GM12878 (cell line): ENCODE measurements around the gene GALNT12. TPM values are rescaled to one million over a fixed set of nuclear protein-coding genes. Genes with fewer than 3 reads are reported as not detected.

Experiments
- ATAC-seq: fragments of 200-7000 bp; cut with Tn5 transposase; 3 replicates; pipeline ENCODE4 v1.9.1; 2020; ENCODE audit warnings: mild to moderate bottlenecking, moderate library complexity
- BruUV-seq: library from RNA; stranded (reverse); fragments of 400-500 nt; replicated peaks from 2 replicates; lab custom pipeline; 2021; lab: Mats Ljungman, UMichigan
- CTCF ChIA-PET: fragments of 300-600 bp; sonication (Branson Sonifier 250); formaldehyde crosslinking; extraction: SDS; loops from one replicate; lab custom pipeline; 2021; ENCODE audit warnings: inconsistent platforms; lab: Yijun Ruan, JAX
- POLR2A ChIA-PET: fragments of 350-600 bp; formaldehyde crosslinking; extraction: SDS; loops from one replicate; lab custom pipeline; 2021; ENCODE audit warnings: inconsistent platforms; lab: Charles Lee
- RAD21 ChIA-PET: fragments of 300-600 bp; sonication (Branson Sonifier 250); formaldehyde crosslinking; loops from one replicate; lab custom pipeline; 2023; ENCODE audit warnings: antibody characterized with exemption; ENCODE audit not compliant: unreplicated experiment; lab: Charles Lee
- SMC1A ChIA-PET: fragments of 300-600 bp; sonication (Branson Sonifier 250); formaldehyde crosslinking; loops from one replicate; lab custom pipeline; 2023; ENCODE audit not compliant: unreplicated experiment, uncharacterized antibody; lab: Charles Lee
- DNase-seq: peaks from one replicate; pipeline ENCODE4 v3.0.0-alpha.2; 2011; ENCODE audit warnings: low read depth, low spot score
- FAIRE-seq: peaks from 3 replicates; lab custom pipeline; 2011; peaks lifted over from hg19 to GRCh38; lab: Jason Lieb, UNC
- H2AFZ ChIP-seq: 2 replicates; pipeline ENCODE4 v1.6.0; 2011; ENCODE audit warnings: low read depth, low read length, control low read depth; ENCODE audit not compliant: control insufficient read depth
- H3K27ac ChIP-seq: 2 replicates; pipeline ENCODE4 v1.5.1; 2011; ENCODE audit warnings: control low read depth; ENCODE audit not compliant: control insufficient read depth, insufficient read depth
- H3K27me3 ChIP-seq, 2 experiments: replicated peaks in 1 of 2; 2 replicates each; pipeline versions ENCODE4 v1.6.0 to v1.6.1; 2011; ENCODE audit warnings: low read length in 1 of 2; ENCODE audit not compliant: control insufficient read depth in 2 of 2, insufficient read depth in 2 of 2
- H3K36me3 ChIP-seq, 2 experiments: 2 replicates each; pipeline ENCODE4 v1.5.1; 2011; ENCODE audit warnings: low read length in 1 of 2; ENCODE audit not compliant: control insufficient read depth in 2 of 2, insufficient read depth in 2 of 2
- H3K4me1 ChIP-seq: 2 replicates; pipeline ENCODE4 v1.6.1; 2011; ENCODE audit warnings: mild to moderate bottlenecking, low read length, moderate library complexity, mixed read lengths; ENCODE audit not compliant: control insufficient read depth, insufficient read depth
- H3K4me2 ChIP-seq: 2 replicates; pipeline ENCODE4 v1.6.0; 2011; ENCODE audit warnings: control low read depth; ENCODE audit not compliant: control insufficient read depth, insufficient read depth
- H3K4me3 ChIP-seq: fragments of 200-600 bp; sonication (generic); 2 replicates; pipeline ENCODE4 v1.5.1; 2016
- H3K79me2 ChIP-seq: 2 replicates; pipeline ENCODE4 v1.6.0; 2011; ENCODE audit warnings: low read length; ENCODE audit not compliant: control insufficient read depth, insufficient read depth
- H3K9ac ChIP-seq: 2 replicates; pipeline ENCODE4 v1.8.0; 2011; ENCODE audit warnings: low read length, control low read depth, mixed read lengths; ENCODE audit not compliant: control insufficient read depth, insufficient read depth
- H3K9me3 ChIP-seq: replicated peaks from 3 replicates; pipeline ENCODE4 v1.5.1; 2011; ENCODE audit warnings: mild to moderate bottlenecking, low read length; ENCODE audit not compliant: control insufficient read depth, insufficient read depth
- H4K20me1 ChIP-seq: 2 replicates; pipeline ENCODE4 v1.6.0; 2011; ENCODE audit not compliant: control insufficient read depth, insufficient read depth
- EED ChIP-seq: sonication (generic); IDR thresholded peaks from 2 replicates; pipeline ENCODE4 v1.6.1; 2016; ENCODE audit warnings: antibody characterized with exemption, low read depth
- EP300 ChIP-seq, 2 experiments: fragments of 150-350 bp in 1 of 2; IDR thresholded peaks; 2 replicates each; pipeline ENCODE4 v1.6.1; 2011 to 2012; ENCODE audit warnings: low read depth in 2 of 2, low read length in 2 of 2, borderline replicate concordance in 1 of 2, improper control_type of control experiment in 1 of 2, inconsistent platforms in 1 of 2; ENCODE audit not compliant: control insufficient read depth in 1 of 2
- MXI1 ChIP-seq: fragments of 150-350 bp; IDR thresholded peaks from 2 replicates; pipeline ENCODE4 v1.6.1; 2011; ENCODE audit warnings: low read depth, mild to moderate bottlenecking, inconsistent platforms, low read length, improper control_type of control experiment
- NFYB ChIP-seq: IDR thresholded peaks from 2 replicates; pipeline ENCODE4 v1.6.1; 2011; ENCODE audit warnings: low read depth, mild to moderate bottlenecking, low read length, improper control_type of control experiment, moderate library complexity; ENCODE audit not compliant: insufficient read depth
- PAX8 ChIP-seq: fragments of 450-650 bp; IDR thresholded peaks from 2 replicates; pipeline ENCODE4 v1.6.1; 2017; ENCODE audit warnings: mild to moderate bottlenecking, moderate library complexity
- POU2F2 ChIP-seq: IDR thresholded peaks from 3 replicates; pipeline ENCODE4 v1.6.1; 2011; ENCODE audit warnings: low read depth, mild to moderate bottlenecking, low read length, borderline replicate concordance
- SPI1 ChIP-seq: IDR thresholded peaks from 2 replicates; pipeline ENCODE4 v1.6.1; 2011; ENCODE audit warnings: low read depth, mild to moderate bottlenecking, low read length, moderate library complexity, borderline replicate concordance; ENCODE audit not compliant: insufficient read depth
- USF2 ChIP-seq: IDR thresholded peaks from 2 replicates; pipeline ENCODE4 v1.6.1; 2011; ENCODE audit warnings: low read depth, low read length, improper control_type of control experiment, borderline replicate concordance
- WGBS: methylation state at CpG from one replicate; pipeline ENCODE4 v1.1.6; 2016; ENCODE audit warnings: low lambda C conversion rate; ENCODE audit not compliant: insufficient replicate concordance, insufficient coverage; ENCODE audit errors: missing lambda C conversion rate; 5-methylcytosine and 5-hydroxymethylcytosine counted together
- in situ Hi-C: fragments of 300-500 bp; cut with MboI; formaldehyde crosslinking; loops from 9 replicates; pipeline ENCODE4 v1.14.3; 2018; ENCODE audit warnings: mixed read lengths
- intact Hi-C: fragments of 100-400 bp; cut with micrococcal nuclease; formaldehyde crosslinking; loops from one replicate; pipeline ENCODE4 v1.14.2; 2022; ENCODE audit not compliant: unreplicated experiment
- polyA plus RNA-seq, 11 experiments: library from polyadenylated mRNA; depleted of rRNA in 4 of 11; unstranded in 6 of 11; stranded (reverse) in 5 of 11; fragments of >200 nt; fragmentation: Nextera tagmentation in 4 of 11; fragmentation: Illumina TruSeq in 1 of 11; extraction: Ambion mirVana in 4 of 11; extraction: Trizol in 1 of 11; gene quantifications; 1 replicate in 1 of 11; 2 replicates in 10 of 11; pipeline versions ENCODE4 v1.2.1 to v1.2.3, GENCODE V29; 2011 to 2016; ENCODE audit warnings: inconsistent platforms in 2 of 11, missing spikeins in 2 of 11, low read depth in 1 of 11
- total RNA-seq, 4 experiments: library from RNA; depleted of rRNA in 3 of 4; stranded (reverse); fragments of >200 nt in 3 of 4; fragmentation: Illumina TruSeq in 1 of 4; extraction: Trizol in 1 of 4; gene quantifications; 2 replicates each; pipeline versions ENCODE4 v1.2.1 to v1.2.3, GENCODE V29; 2013 to 2021

The GALNT12 gene
- total and polyA plus RNA-seq, 10 of the 15 experiments (the other 5 are each of a cell fraction or from before 2014, with no cell fraction given), result 0.13 to 5.3 (median 3.2) TPM

- DNase-seq (no peak), FAIRE-seq (no peak), ATAC-seq (no peak)
- no peak overlapping the region for H3K4me2 ChIP-seq
- H3K79me2 ChIP-seq, result no peaks in the 10 kb centered on the region
- H3K27me3 ChIP-seq, result peaks cover 3 to 5% of the 10 kb centered on the region in 2 experiments; a peak in 2 of 4 replicates
- no peak overlapping the region for H3K27ac ChIP-seq
- H4K20me1 ChIP-seq, result no peaks in the 10 kb centered on the region
- H2AFZ ChIP-seq, result no peak overlapping the region
- ChIA-PET CTCF (interaction anchor here (1.6 kb wide), 1 partner anchor 23 kb away, joined by 4 read pairs; no protein-coding TSS in a partner anchor), RAD21 (no interaction called here), SMC1A (no interaction called here), POLR2A (no interaction called here)
- no peaks in the 10 kb centered on the region; the same call in 2 of the 3 replicates for H3K9me3 ChIP-seq
- H3K4me3 ChIP-seq, result no peak overlapping the region
- no peak for TF ChIP-seq POU2F2
- TF ChIP-seq NFYB, result peak; percentile 36; the same call in 1 of the 2 replicates
- BruUV-seq, result no TSS peak
- no peak overlapping the region for H3K9ac ChIP-seq
- no peaks in the 10 kb centered on the region for H3K4me1 ChIP-seq
- no peaks in the 10 kb centered on the region for H3K36me3 ChIP-seq
- 51% methylated on average over 5 of the region's 5 CpGs for WGBS
- in situ Hi-C loops (no loop called here), intact Hi-C loops (no loop called here)
Observed at GRCh38 chr9:98870782-98871557, 63.5 kb downstream of the GALNT12 start.

GRCh38 chr9:98871558-98872065 lies 64.1 kb downstream of the GALNT12 start:
- H3K27me3 ChIP-seq, result peaks cover 2 to 3% of the 10 kb centered on the region in 2 experiments; a peak in 2 of 4 replicates
- H3K9ac ChIP-seq, result no peak overlapping the region
- intact Hi-C loops (no loop called here), in situ Hi-C loops (no loop called here)
- no peak overlapping the region for H2AFZ ChIP-seq
- ChIA-PET CTCF (interaction anchor here (1.6 kb wide), 1 partner anchor 24 kb away, joined by 4 read pairs; no protein-coding TSS in a partner anchor), RAD21 (no interaction called here), POLR2A (no interaction called here), SMC1A (no interaction called here)
- FAIRE-seq (no peak), DNase-seq (no peak), ATAC-seq (no peak)
- no TSS peak for BruUV-seq
- H3K4me1 ChIP-seq, result no peaks in the 10 kb centered on the region
- 25% methylated on average over 9 of the region's 9 CpGs for WGBS
- no peak overlapping the region for H3K4me3 ChIP-seq
- H3K9me3 ChIP-seq, result no peaks in the 10 kb centered on the region; the same call in 2 of the 3 replicates
- no peak overlapping the region for H3K27ac ChIP-seq
- H3K79me2 ChIP-seq, result no peaks in the 10 kb centered on the region
- H3K36me3 ChIP-seq, result no peaks in the 10 kb centered on the region
- no peak overlapping the region for H3K4me2 ChIP-seq
- H4K20me1 ChIP-seq, result no peaks in the 10 kb centered on the region
- TF ChIP-seq MXI1 (no peak), PAX8 (no peak), SPI1 (no peak), USF2 (no peak), EED (no peak), EP300 (IDR thresholded peaks at IDR 0.05; ENCODE audit: borderline replicate concordance in 1 of 2, control insufficient read depth in 1 of 2, low read depth in 2 of 2, low read length in 2 of 2) (no peak)
